Activated CD8-positive, alpha-beta memory T cell treated with anti-CD3 and anti-CD28 coated beads for 36 hours (primary cell): ENCODE measurements around the gene C19orf53. TPM values are rescaled to one million over a fixed set of nuclear protein-coding genes. Genes with fewer than 3 reads are reported as not detected.

ENCODE experiments used
- CTCF ChIA-PET: fragments of 350-600 bp; sonication (Branson Sonifier 250); formaldehyde crosslinking; loops from one replicate; lab custom pipeline; 2021; ENCODE audit warnings: antibody characterized with exemption; lab: Charles Lee
- POLR2A ChIA-PET: fragments of 350-600 bp; sonication (Branson Sonifier 250); formaldehyde crosslinking; loops from one replicate; lab custom pipeline; 2021; ENCODE audit warnings: antibody characterized with exemption; lab: Charles Lee
- total RNA-seq, 2 experiments: library from RNA; stranded (reverse); gene quantifications; one replicate each; pipeline ENCODE4 v1.2.3, GENCODE V29; 2021

Gene C19orf53
- total RNA-seq, 2 experiments from 2014 or later, result 142 to 148 TPM

- ChIA-PET POLR2A (no interaction called here), CTCF (interaction anchor here (1.7 kb wide), 1 partner anchor 22 kb away, joined by 3 read pairs; no protein-coding TSS in a partner anchor)
Observed at GRCh38 chr19:13806728-13807127, 32.5 kb downstream of the C19orf53 start.

GRCh38 chr19:13807421-13808021 lies 33.3 kb downstream of the C19orf53 start:
- ChIA-PET CTCF (interaction anchor here (0.6 to 1.7 kb wide), 3 partner anchors 11 to 148 kb away, joined by 3 to 4 read pairs (median 3); no protein-coding TSS in a partner anchor), POLR2A (no interaction called here)

GRCh38 chr19:13808856-13809255 lies 34.6 kb downstream of the C19orf53 start:
- CTCF ChIA-PET, result no interaction called here
- POLR2A ChIA-PET, result interaction anchor here (0.6 kb wide), 1 partner anchor 901 kb away, joined by 9 read pairs; no protein-coding TSS in a partner anchor

GRCh38 chr19:13812544-13812943 lies 38.3 kb downstream of the C19orf53 start:
- CTCF ChIA-PET, result no interaction called here

GRCh38 chr19:13813147-13813546 lies 38.9 kb downstream of the C19orf53 start:
- ChIA-PET POLR2A (no interaction called here), CTCF (no interaction called here)

More at GRCh38 chr19:13812544-13812943, 38.3 kb downstream of the C19orf53 start:
- POLR2A ChIA-PET, result no interaction called here

GRCh38 chr19:13814550-13814949 lies 40.3 kb downstream of the C19orf53 start:
- CTCF ChIA-PET, result no interaction called here
- POLR2A ChIA-PET, result interaction anchor here (0.6 kb wide), 1 partner anchor 28 kb away, joined by 8 read pairs; no protein-coding TSS in a partner anchor

- ChIA-PET CTCF (interaction anchor here (0.6 to 1.5 kb wide), 4 partner anchors 13 to 78 kb away, joined by 3 to 4 read pairs (median 3); no protein-coding TSS in a partner anchor), POLR2A (interaction anchor here (0.5 kb wide), 1 partner anchor 26 kb away, joined by 5 read pairs; no protein-coding TSS in a partner anchor)
Observed at GRCh38 chr19:13817018-13817614, 42.9 kb downstream of the C19orf53 start.

- ChIA-PET CTCF (interaction anchor here (0.9 to 1.5 kb wide), 3 partner anchors 13 to 79 kb away, joined by 3 to 4 read pairs (median 3); no protein-coding TSS in a partner anchor), POLR2A (no interaction called here)
Observed at GRCh38 chr19:13817615-13818371, 43.5 kb downstream of the C19orf53 start.

- ChIA-PET CTCF (no interaction called here), POLR2A (interaction anchor here (0.6 kb wide), 1 partner anchor 76 kb away, joined by 3 read pairs; no protein-coding TSS in a partner anchor)
Observed at GRCh38 chr19:13819238-13819637, 45.0 kb downstream of the C19orf53 start.

GRCh38 chr19:13821292-13821691 lies 47.0 kb downstream of the C19orf53 start:
- ChIA-PET POLR2A (interaction anchor here (0.7 kb wide), 1 partner anchor 38 kb away, joined by 3 read pairs; no protein-coding TSS in a partner anchor), CTCF (interaction anchor here (0.7 kb wide), 1 partner anchor 80 kb away, joined by 3 read pairs; no protein-coding TSS in a partner anchor)

- POLR2A ChIA-PET, result interaction anchor here (0.6 kb wide), 1 partner anchor 14 kb away, joined by 4 read pairs; no protein-coding TSS in a partner anchor
Observed at GRCh38 chr19:13823256-13823655, 49.0 kb downstream of the C19orf53 start.

GRCh38 chr19:13823901-13824300 lies 49.6 kb downstream of the C19orf53 start:
- ChIA-PET POLR2A (interaction anchor here (0.6 kb wide), 1 partner anchor 13 kb away, joined by 4 read pairs; no protein-coding TSS in a partner anchor), CTCF (interaction anchor here (1.3 to 1.5 kb wide), 2 partner anchors 25 to 26 kb away, joined by 3 read pairs; no protein-coding TSS in a partner anchor)

More at GRCh38 chr19:13823256-13823655, 49.0 kb downstream of the C19orf53 start:
- CTCF ChIA-PET, result interaction anchor here (1.3 to 1.5 kb wide), 2 partner anchors 24 to 27 kb away, joined by 3 read pairs; no protein-coding TSS in a partner anchor

- CTCF ChIA-PET, result interaction anchor here (1.3 kb wide), 1 partner anchor 25 kb away, joined by 3 read pairs; no protein-coding TSS in a partner anchor
- POLR2A ChIA-PET, result no interaction called here
Observed at GRCh38 chr19:13824703-13825102, 50.4 kb downstream of the C19orf53 start.

GRCh38 chr19:13825489-13826441 lies 51.5 kb downstream of the C19orf53 start:
- ChIA-PET POLR2A (no interaction called here), CTCF (no interaction called here)

- ChIA-PET CTCF (interaction anchor here (0.8 kb wide), 1 partner anchor 35 kb away, joined by 3 read pairs; no protein-coding TSS in a partner anchor), POLR2A (no interaction called here)
Observed at GRCh38 chr19:13826652-13827235, 52.5 kb downstream of the C19orf53 start.

GRCh38 chr19:13827656-13828055 lies 53.4 kb downstream of the C19orf53 start:
- ChIA-PET CTCF (interaction anchor here (0.8 to 0.9 kb wide), 1 partner anchor 35 kb away, joined by 3 to 4 read pairs; no protein-coding TSS in a partner anchor), POLR2A (no interaction called here)
